Activated CD8-positive, alpha-beta memory T cell treated with anti-CD3 and anti-CD28 coated beads, Interleukin-2, amount 10 ng/mL, durations not matched to agents 7 days and 5 days (primary cell): Measurements from ENCODE around the gene POU3F1. TPM values are rescaled to one million over a fixed set of nuclear protein-coding genes. Genes with fewer than 3 reads are reported as not detected.

Experiments
- ATAC-seq: fragments of 150-1000 bp; cut with Tn5 transposase; one replicate; pipeline ENCODE4 v1.10.0; 2021; ENCODE audit warnings: moderate library complexity
- CTCF ChIA-PET: fragments of 350-600 bp; sonication (Branson Sonifier 250); formaldehyde crosslinking; loops from one replicate; lab custom pipeline; 2021; ENCODE audit warnings: antibody characterized with exemption; lab: Charles Lee
- DNase-seq: peaks from one replicate; pipeline ENCODE4 v3.0.0-alpha.2; 2020
- H3K27ac Mint-ChIP-seq: one replicate; pipeline ENCODE4 v1.8.0; 2021; ENCODE audit warnings: mild to moderate bottlenecking, mixed read lengths
- H3K27me3 Mint-ChIP-seq: one replicate; pipeline ENCODE4 v1.8.0; 2021; ENCODE audit warnings: mixed read lengths
- H3K36me3 Mint-ChIP-seq: one replicate; pipeline ENCODE4 v1.8.0; 2021; ENCODE audit warnings: mild to moderate bottlenecking, mixed read lengths
- H3K4me1 Mint-ChIP-seq: one replicate; pipeline ENCODE4 v1.8.0; 2021; ENCODE audit warnings: mixed read lengths
- H3K4me3 Mint-ChIP-seq: one replicate; pipeline ENCODE4 v1.8.0; 2021; ENCODE audit warnings: mild to moderate bottlenecking, moderate library complexity, mixed read lengths
- H3K9me3 Mint-ChIP-seq: one replicate; pipeline ENCODE4 v1.8.0; 2022; ENCODE audit warnings: low read depth, mixed read lengths
- total RNA-seq, 2 experiments: library from RNA; stranded (reverse); gene quantifications; one replicate each; pipeline ENCODE4 v1.2.3, GENCODE V29; 2021

The POU3F1 gene
- total RNA-seq, 2 experiments from 2014 or later, result 0.09 TPM; not detected in 1

DNA sequence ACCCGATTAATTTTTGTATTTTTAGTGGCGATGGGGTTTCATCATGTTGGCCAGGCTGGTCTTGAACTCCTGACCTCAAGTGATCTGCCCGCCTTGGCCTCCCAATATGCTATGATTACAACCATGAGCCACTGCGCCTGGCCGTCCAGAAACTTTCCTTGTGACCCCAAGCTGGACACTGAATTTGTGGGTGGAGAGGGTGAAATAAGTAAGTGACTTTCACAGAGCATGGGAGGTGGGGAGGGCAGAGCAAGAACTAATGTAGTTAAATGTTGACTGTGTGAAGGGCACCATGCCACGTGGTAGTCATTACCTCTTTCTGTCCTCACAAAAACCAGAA, 36.8 kb downstream of the POU3F1 start:
- no peaks in the 10 kb centered on the region for H3K9me3 Mint-ChIP-seq
- H3K4me1 Mint-ChIP-seq, result peaks cover 49% of the 10 kb centered on the region
- H3K27ac Mint-ChIP-seq, result peak overlapping the region; percentile 89
- H3K36me3 Mint-ChIP-seq, result peaks cover 5% of the 10 kb centered on the region
- CTCF ChIA-PET, result interaction anchor here (1.6 to 9.7 kb wide), 4 partner anchors 10 to 150 kb away, joined by 3 to 87 read pairs (median 16); partner anchors contain the start of genes MTF1 and SF3A3
- H3K4me3 Mint-ChIP-seq, result no peak overlapping the region
- no peaks in the 10 kb centered on the region for H3K27me3 Mint-ChIP-seq
- ATAC-seq, result no peak
- DNase-seq, result no peak

DNA sequence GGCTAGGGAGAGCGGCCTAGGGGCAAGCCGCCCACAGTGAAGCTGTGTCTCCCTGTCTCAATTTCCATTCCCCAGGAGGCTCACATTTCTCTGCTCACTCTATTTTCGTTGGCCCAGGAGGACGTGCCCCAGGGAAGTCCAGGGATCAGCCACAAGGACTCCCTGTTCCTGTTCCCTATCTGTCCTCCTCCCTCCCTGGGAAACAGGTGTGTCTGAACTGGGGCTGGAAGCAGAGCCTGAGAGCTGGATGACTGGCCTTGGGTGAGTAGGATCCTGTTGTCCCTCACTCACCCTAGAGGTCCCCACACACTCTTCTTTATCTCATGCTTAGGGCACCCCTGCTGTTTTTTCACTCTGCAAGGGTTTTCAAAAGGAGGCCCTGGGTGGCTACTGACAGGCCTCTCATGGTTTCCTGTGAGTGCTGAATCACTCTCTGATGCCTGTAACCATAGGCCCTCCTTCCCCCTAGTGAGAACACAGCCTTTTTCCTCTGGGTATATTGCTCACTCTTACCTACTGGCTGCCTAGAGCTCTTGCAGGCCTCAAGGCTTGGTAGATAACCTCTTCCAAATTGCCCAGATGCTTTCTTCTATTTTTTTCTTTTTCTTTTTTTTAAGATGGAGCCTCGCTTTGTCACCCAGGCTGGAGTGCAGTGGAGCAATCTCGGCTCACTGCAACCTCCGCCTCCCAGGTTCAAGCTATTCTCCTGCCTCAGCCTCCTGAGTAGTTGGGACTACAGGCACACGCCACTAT, 37.3 kb downstream of the POU3F1 start:
- Mint-ChIP-seq H3K9me3 (no peaks in the 10 kb centered on the region), H3K36me3 (peaks cover 8% of the 10 kb centered on the region), H3K27me3 (no peaks in the 10 kb centered on the region), H3K27ac (peak overlapping the region; percentile 89), H3K4me1 (peaks cover 50% of the 10 kb centered on the region), H3K4me3 (no peak overlapping the region)
- peak; percentile 54 for ATAC-seq
- peak; percentile 78 for DNase-seq
- CTCF ChIA-PET, result interaction anchor here (1.2 to 9.7 kb wide), 5 partner anchors 11 to 150 kb away, joined by 3 to 87 read pairs (median 4); partner anchors contain the start of genes MTF1 and SF3A3

DNA sequence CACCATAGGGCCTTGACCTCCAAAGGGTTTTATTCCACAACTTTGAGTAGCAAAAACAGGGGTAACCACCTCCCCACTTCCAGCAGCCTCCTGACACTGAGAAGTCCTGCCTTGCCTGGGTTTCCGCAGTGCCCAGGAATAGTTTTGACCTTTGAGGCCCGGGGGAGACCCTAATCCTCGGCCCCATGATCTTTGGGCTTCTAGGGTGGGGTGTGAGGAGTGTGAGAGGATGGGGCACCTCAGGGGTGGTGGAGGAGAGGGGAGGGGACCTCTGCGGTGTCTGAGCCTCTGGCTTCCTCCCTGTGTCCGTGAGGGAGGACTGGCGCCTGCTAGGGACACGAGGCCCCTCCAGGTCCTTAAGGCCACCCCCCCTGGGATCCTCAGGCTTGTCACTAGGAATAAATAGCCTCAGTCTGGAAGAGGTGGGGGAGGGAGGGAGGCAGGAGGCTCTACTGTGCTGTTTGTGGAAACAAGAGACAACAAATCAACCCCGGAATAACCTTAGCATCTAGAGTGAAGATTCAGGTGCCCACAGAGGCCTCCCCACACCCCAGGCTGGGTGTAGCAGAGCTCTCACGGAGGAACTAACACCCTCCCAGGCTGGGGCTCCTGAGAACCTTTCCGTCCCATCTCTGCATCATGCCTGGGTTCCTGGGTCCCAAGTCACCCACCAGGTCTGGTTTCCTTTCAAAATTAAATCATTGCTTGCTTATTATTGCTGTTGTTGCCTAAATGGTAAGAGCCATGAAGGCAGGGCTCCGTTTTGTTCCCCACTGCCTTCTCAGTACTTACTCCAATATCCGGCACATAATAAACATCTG, 40.4 kb downstream of the POU3F1 start:
- H3K9me3 Mint-ChIP-seq, result no peaks in the 10 kb centered on the region
- DNase-seq, result no peak
- H3K27ac Mint-ChIP-seq, result peak overlapping the region; percentile 28
- CTCF ChIA-PET, result no interaction called here
- H3K4me1 Mint-ChIP-seq, result peaks cover 47% of the 10 kb centered on the region
- peaks cover 3% of the 10 kb centered on the region for H3K36me3 Mint-ChIP-seq
- no peak for ATAC-seq
- H3K4me3 Mint-ChIP-seq, result peak overlapping the region; percentile 30
- no peaks in the 10 kb centered on the region for H3K27me3 Mint-ChIP-seq

DNA sequence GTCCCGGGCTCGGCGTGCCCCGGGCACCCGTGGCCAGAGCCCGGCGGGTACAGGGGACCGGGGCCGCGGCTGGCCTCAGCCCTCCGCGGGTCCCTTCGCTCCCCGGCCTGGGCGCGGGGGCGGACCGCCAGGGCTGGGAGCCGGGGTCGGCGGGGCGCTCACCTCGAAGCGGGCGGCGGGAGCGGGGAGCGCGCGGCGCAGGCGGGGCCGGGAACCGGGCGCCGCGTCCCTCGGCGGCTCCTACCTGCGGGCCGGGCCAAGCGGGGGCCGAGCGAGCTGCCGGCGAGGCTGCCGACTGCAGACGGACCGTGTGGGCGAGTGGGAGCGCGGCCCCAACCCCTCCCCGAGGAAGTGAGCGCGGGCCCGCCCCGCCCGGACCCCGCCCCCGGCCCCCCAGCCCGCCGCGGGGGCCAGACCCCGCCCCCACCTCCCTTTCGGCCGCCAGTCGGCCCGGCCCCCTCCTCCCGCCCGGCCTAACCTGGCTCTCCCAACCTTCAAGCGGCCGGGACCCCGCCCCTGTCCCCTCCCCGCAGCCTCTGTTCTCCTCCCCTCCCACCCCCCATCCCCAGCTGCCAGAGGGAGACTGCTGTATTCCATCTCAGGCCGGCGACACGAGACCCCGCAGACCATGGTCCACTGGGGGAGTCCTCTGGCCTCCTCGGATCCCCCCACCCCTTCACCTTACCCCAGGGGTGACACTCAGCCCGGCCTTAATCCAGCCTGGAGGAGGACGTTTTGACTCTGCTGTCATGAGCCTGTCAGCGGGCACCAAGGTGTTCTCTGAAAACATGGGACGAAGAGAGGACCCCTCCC, 41.2 kb downstream of the POU3F1 start, which contains the start of gene FHL3:
TSS of gene FHL3 (minus strand) at position 320 of the 813 bp plus-strand sequence. CDS start 6,102 bp downstream, outside the sequence.
- ATAC-seq (peak; percentile 52), DNase-seq (peak; percentile 58)
- peak within 1 kb of the TSS; percentile 81 for H3K4me3 Mint-ChIP-seq
- CTCF ChIA-PET, result no interaction called here
- H3K9me3 Mint-ChIP-seq, result no peaks in the 10 kb centered on the region
- H3K36me3 Mint-ChIP-seq, result peaks cover 3% of the 10 kb centered on the region
- H3K27ac Mint-ChIP-seq, result peak within 1 kb of the TSS; percentile 78
- no peaks in the 10 kb centered on the region for H3K27me3 Mint-ChIP-seq
- peaks cover 49% of the 10 kb centered on the region for H3K4me1 Mint-ChIP-seq

DNA sequence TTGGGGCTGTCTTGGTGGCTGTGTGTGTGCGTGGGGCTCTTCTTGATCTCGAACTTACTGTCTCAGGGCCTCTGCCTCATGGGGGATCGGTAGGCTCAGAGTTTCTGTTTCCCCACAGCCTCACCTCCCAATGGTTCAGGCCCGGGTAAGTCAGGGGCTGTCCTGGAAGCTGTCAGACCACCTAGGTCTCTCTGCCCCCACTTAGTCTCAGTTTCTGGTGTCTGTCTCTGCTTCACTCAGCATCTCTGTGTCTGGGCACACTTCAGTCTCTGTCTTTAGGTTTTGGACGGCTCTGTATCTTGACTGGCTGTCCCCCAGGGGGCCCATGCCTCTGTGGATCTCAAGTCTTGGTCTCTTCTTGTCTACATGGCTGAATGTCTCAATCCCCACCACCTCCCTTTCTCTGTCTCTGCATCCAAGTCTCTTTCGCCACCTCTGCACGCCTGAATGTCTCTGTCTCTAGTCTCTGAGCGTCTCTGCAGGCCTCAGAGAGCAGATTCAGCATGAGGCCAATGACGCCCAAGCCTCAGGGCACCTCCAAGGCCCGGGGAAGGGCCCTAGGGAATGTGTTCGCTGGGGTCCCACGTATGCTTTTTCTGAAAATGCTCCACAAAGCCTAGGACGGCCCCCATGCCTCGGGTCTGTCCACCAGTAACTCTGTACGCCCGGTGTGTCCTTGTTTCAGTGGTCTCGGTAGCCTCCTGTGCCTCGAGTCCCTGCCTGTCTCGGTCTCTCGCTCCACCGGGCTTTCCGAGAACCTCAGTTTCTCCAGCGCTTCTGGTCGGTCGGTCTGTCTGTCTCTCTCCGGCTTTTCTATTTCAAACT, 42.1 kb downstream of the POU3F1 start:
- H3K27ac Mint-ChIP-seq, result peak overlapping the region; percentile 78
- no peaks in the 10 kb centered on the region for H3K27me3 Mint-ChIP-seq
- H3K9me3 Mint-ChIP-seq, result no peaks in the 10 kb centered on the region
- peaks cover 49% of the 10 kb centered on the region for H3K4me1 Mint-ChIP-seq
- H3K4me3 Mint-ChIP-seq, result peak overlapping the region; percentile 81
- CTCF ChIA-PET, result interaction anchor here (1.1 to 1.3 kb wide), 3 partner anchors 10 to 14 kb away, joined by 3 to 7 read pairs (median 3); no protein-coding TSS in a partner anchor
- H3K36me3 Mint-ChIP-seq, result peaks cover 3% of the 10 kb centered on the region
- no peak for DNase-seq
- ATAC-seq, result peak; percentile 38

DNA sequence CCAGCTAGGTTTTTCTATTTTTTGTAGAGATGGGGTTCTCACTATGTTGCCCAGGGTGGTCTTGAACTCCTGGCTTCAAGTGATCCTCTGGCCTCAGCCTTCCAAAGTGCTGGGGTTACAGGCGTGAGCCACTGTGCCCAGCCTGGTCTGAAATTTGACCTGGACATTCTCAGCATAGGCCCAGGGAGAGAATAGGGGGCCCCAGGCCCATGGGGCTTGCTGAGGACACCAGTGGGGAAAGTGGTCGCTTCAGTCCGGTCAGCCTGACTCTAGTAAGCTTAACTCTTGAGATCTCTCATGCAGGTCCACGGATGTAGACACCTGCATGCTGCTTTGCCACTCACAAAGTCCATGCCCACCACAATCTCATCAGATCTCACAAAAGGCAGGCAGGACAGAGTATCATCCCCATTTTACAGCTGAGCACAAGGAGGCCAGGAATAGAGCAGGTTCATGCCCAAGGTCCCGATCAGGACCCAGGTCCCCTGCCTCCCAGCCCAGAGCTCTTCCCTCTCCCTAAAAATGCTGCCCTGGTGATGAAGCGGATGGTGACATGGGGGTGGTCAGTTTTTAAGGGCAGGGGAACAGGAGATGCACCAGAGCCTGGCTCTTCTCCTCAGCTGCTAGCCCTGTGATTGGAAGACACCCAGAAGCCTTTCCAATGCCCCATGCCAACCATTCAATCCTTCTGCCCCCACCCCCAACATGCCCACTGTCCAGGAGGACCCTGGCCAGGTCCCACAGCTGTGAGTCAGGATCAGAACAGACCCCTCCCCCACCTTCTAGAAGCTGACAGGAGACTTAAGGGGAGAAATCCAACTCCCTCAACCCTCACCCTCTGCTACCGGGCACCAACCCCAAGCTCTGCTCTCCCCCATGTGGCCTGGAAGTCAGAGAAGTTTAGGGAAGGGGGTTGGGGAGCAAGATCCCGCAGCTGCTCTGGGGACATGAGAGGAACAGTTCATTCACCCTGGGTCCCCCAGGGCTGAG, 43.0 kb downstream of the POU3F1 start:
- CTCF ChIA-PET, result interaction anchor here (0.6 to 1.3 kb wide), 6 partner anchors 9 to 71 kb away, joined by 3 to 7 read pairs (median 3); no protein-coding TSS in a partner anchor
- H3K27me3 Mint-ChIP-seq, result no peaks in the 10 kb centered on the region
- H3K4me1 Mint-ChIP-seq, result peaks cover 49% of the 10 kb centered on the region
- peak overlapping the region; percentile 81 for H3K4me3 Mint-ChIP-seq
- peaks cover 4% of the 10 kb centered on the region for H3K36me3 Mint-ChIP-seq
- ATAC-seq (peak; percentile 4), DNase-seq (no peak)
- no peaks in the 10 kb centered on the region for H3K9me3 Mint-ChIP-seq
- peak overlapping the region; percentile 78 for H3K27ac Mint-ChIP-seq

DNA sequence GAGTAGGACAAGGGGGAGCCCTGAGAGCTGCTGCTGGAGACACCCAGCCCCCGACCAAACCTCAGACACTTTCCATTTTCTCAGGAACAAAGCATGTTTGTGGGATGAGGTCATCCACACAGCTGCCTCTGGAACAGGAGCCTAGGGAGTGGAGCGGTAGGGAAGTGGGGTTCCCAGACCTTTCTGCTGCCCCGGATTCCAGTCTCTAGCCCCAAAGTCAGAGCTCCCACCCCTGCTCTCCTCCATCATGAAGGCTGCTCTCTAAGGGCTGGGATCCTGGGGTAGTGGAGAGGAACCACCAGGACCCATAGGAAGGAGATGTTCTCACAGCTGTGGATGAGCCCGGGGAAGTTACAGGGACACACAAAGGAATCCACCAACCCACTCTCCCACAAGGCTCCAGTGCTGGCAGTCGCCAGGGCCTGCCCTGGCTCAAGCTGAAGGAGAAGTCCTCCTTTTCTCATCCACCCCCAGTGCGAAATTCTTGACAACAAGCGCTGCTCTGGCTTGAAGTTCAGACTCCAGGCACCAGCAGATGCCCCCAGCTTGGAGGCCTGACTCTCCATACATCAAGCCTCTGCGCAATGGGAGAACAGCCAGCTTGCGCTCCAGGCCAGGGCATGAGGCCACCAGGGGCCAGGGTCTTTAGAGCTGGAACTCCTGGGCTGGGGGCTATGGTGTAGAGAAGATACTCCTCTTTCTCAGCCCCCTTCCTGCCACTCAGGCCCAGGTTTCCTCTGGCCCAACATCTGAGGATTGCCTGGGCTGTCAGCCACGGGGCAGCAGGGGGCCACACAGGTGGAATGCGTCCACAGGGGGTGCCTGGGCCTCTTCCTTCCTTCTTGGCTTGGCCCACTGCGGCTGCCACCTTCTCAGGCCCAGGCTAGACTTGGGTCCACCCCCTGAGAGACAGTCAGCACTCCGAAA, 45.8 kb downstream of the POU3F1 start:
- DNase-seq, result no peak
- ATAC-seq, result no peak
- H3K27ac Mint-ChIP-seq, result peak overlapping the region; percentile 52
- peaks cover 7% of the 10 kb centered on the region for H3K36me3 Mint-ChIP-seq
- H3K4me1 Mint-ChIP-seq, result peaks cover 47% of the 10 kb centered on the region
- H3K9me3 Mint-ChIP-seq, result no peaks in the 10 kb centered on the region
- H3K4me3 Mint-ChIP-seq, result no peak overlapping the region
- CTCF ChIA-PET, result interaction anchor here (0.9 to 4.3 kb wide), 5 partner anchors 10 to 141 kb away, joined by 3 to 29 read pairs (median 3); partner anchors contain the start of gene SF3A3
- no peaks in the 10 kb centered on the region for H3K27me3 Mint-ChIP-seq

DNA sequence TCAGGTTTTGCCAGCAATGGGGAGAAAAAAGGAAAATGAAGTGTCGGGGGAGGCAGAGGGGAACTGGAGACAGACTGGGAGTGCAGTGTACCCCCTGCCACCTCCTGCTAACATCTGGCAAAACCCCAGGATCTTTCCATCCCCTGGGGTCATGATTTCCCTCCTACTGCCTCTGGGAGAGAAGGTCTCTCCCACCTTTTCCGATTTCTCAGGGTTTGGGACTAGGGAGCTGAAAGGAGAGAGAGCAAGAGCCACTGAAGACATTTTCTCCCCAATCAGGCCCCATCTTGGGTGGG, 46.4 kb downstream of the POU3F1 start:
- Mint-ChIP-seq H3K27me3 (no peaks in the 10 kb centered on the region), H3K4me3 (no peak overlapping the region), H3K4me1 (peaks cover 49% of the 10 kb centered on the region), H3K27ac (peak overlapping the region; percentile 52), H3K9me3 (no peaks in the 10 kb centered on the region), H3K36me3 (peaks cover 7% of the 10 kb centered on the region)
- CTCF ChIA-PET, result interaction anchor here (0.9 to 4.3 kb wide), 4 partner anchors 9 to 140 kb away, joined by 3 to 29 read pairs (median 3); partner anchors contain the start of gene SF3A3
- ATAC-seq, result no peak
- DNase-seq, result no peak

DNA sequence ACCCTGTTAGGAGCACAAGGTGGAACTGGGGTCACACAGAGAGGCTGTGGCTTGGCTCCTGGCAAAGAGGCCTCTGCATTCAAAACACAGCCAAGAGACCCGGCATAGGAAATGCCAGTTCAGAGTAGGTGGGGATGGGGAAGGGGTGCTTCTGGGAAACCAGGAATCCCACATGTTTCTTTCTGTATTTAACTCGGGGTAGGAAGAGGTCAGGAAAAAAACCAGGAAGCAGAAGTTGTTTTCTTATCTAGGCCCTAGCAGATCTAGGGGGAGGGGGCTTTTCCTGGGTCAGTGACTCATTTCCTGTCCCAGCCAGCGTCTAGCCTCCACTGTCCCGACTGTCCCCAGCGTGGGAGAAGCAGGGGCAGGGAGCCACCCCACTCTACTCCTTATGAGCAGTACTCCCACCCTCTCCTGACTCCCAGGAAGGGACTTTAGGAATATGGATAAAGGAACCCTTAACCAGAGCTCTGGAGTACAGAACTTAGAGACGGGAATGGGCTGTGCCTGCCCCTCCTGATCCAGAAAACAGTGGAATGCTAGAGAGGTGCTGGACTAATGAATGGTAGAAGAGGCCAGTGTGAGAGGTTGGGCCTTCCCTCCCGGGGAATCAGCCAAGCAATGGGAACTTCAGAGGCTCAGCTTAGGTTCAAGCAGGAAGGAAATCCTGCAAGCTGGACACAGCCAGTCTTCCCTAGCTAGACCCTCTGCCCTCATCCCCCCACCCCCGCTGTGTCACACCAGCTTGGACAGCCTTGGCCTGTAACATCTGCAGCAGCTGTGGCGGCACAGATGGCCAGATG, 47.0 kb downstream of the POU3F1 start:
- DNase-seq (no peak), ATAC-seq (no peak)
- H3K36me3 Mint-ChIP-seq, result peaks cover 10% of the 10 kb centered on the region
- no peaks in the 10 kb centered on the region for H3K9me3 Mint-ChIP-seq
- H3K27ac Mint-ChIP-seq, result peak overlapping the region; percentile 85
- no peak overlapping the region for H3K4me3 Mint-ChIP-seq
- CTCF ChIA-PET, result interaction anchor here (1.3 to 4.3 kb wide), 3 partner anchors 9 to 140 kb away, joined by 3 to 29 read pairs (median 3); partner anchors contain the start of gene SF3A3
- no peaks in the 10 kb centered on the region for H3K27me3 Mint-ChIP-seq
- H3K4me1 Mint-ChIP-seq, result peaks cover 54% of the 10 kb centered on the region

DNA sequence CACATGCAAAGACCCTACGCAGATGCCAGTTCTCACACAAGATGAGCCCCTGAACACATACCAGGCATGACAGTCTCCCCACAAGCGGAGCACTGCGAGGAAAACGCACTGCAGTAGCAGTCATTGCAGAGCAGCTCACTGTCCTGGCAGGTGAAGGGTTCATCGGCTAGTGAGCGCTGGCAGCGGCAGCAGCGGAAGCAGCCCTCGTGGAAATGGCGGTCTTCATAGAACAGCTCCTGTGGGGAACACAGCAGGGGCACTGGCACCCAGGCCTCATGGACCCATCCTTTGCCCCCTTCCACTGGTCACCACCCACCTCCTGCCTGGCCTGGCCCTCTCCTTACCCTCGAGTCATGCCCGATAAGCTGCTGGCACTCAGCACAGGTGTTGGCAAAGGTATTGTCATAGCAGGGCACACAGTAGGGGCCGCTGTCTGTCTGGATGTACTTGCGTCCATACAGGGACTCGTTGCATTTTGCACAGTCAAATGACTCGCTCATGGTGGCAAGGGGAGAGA, 47.6 kb downstream of the POU3F1 start:
- peak overlapping the region; percentile 85 for H3K27ac Mint-ChIP-seq
- DNase-seq (no peak), ATAC-seq (no peak)
- H3K36me3 Mint-ChIP-seq, result peaks cover 7% of the 10 kb centered on the region
- no peak overlapping the region for H3K4me3 Mint-ChIP-seq
- CTCF ChIA-PET, result interaction anchor here (1.3 to 4.3 kb wide), 2 partner anchors 8 to 139 kb away, joined by 3 to 29 read pairs; partner anchors contain the start of gene SF3A3
- no peaks in the 10 kb centered on the region for H3K27me3 Mint-ChIP-seq
- H3K9me3 Mint-ChIP-seq, result no peaks in the 10 kb centered on the region
- H3K4me1 Mint-ChIP-seq, result peaks cover 51% of the 10 kb centered on the region
